ENCODE measurements around the gene GPR17.

The GPR17 gene

GRCh38 chr2:127635380-127636237 lies 10.3 kb upstream of the GPR17 start:
- Histone ChIP-seq H3K9me3 (ENCODE audit: low read length) (no peaks in the 10 kb centered on the region), H3K36me3 (ENCODE audit: insufficient read depth, low read length) (no peaks in the 10 kb centered on the region), H3K4me3 (ENCODE audit: low read length) (no peak overlapping the region), H3K4me1 (ENCODE audit: insufficient read depth, low read length) (peaks cover 12% of the 10 kb centered on the region), H3K27me3 (ENCODE audit: insufficient read depth, low read length) (no peaks in the 10 kb centered on the region), H2AFZ (ENCODE audit: low read depth, low read length) (no peak overlapping the region)

GRCh38 chr2:127636248-127637235 lies 9.4 kb upstream of the GPR17 start:
- Histone ChIP-seq H3K9me3 (ENCODE audit: low read length) (no peaks in the 10 kb centered on the region), H3K36me3 (ENCODE audit: insufficient read depth, low read length) (no peaks in the 10 kb centered on the region), H3K27me3 (ENCODE audit: insufficient read depth, low read length) (no peaks in the 10 kb centered on the region), H2AFZ (ENCODE audit: low read depth, low read length) (no peak overlapping the region), H3K4me1 (ENCODE audit: insufficient read depth, low read length) (peaks cover 12% of the 10 kb centered on the region), H3K4me3 (ENCODE audit: low read length) (no peak overlapping the region)

- H3K36me3 ChIP-seq (ENCODE audit: insufficient read depth, low read length), result no peaks in the 10 kb centered on the region
- H3K27me3 ChIP-seq (ENCODE audit: insufficient read depth, low read length), result no peaks in the 10 kb centered on the region
These were observed 8.7 kb upstream of the GPR17 start for GRCh38 chr2:127637236-127637630.

GRCh38 chr2:127637725-127638252 lies 8.2 kb upstream of the GPR17 start:
- Histone ChIP-seq H3K27me3 (ENCODE audit: insufficient read depth, low read length) (no peaks in the 10 kb centered on the region), H3K4me3 (ENCODE audit: low read length) (no peak overlapping the region), H3K4me1 (ENCODE audit: insufficient read depth, low read length) (peaks cover 12% of the 10 kb centered on the region), H2AFZ (ENCODE audit: low read depth, low read length) (no peak overlapping the region), H3K9me3 (ENCODE audit: low read length) (no peaks in the 10 kb centered on the region), H3K36me3 (ENCODE audit: insufficient read depth, low read length) (no peaks in the 10 kb centered on the region)

More at GRCh38 chr2:127637236-127637630, 8.7 kb upstream of the GPR17 start:
- no peaks in the 10 kb centered on the region for H3K9me3 ChIP-seq (ENCODE audit: low read length)
- peaks cover 12% of the 10 kb centered on the region for H3K4me1 ChIP-seq (ENCODE audit: insufficient read depth, low read length)
- H3K4me3 ChIP-seq (ENCODE audit: low read length), result no peak overlapping the region
- H2AFZ ChIP-seq (ENCODE audit: low read depth, low read length), result no peak overlapping the region

- H3K36me3 ChIP-seq (ENCODE audit: insufficient read depth, low read length), result no peaks in the 10 kb centered on the region
- no peak overlapping the region for H3K4me3 ChIP-seq (ENCODE audit: low read length)
- H3K27me3 ChIP-seq (ENCODE audit: insufficient read depth, low read length), result no peaks in the 10 kb centered on the region
- no peaks in the 10 kb centered on the region for H3K9me3 ChIP-seq (ENCODE audit: low read length)
- H2AFZ ChIP-seq (ENCODE audit: low read depth, low read length), result no peak overlapping the region
- peaks cover 18% of the 10 kb centered on the region for H3K4me1 ChIP-seq (ENCODE audit: insufficient read depth, low read length)
These were observed 7.4 kb upstream of the GPR17 start for GRCh38 chr2:127638361-127639110.

- Histone ChIP-seq H3K4me3 (ENCODE audit: low read length) (no peak overlapping the region), H3K9me3 (ENCODE audit: low read length) (no peaks in the 10 kb centered on the region), H2AFZ (ENCODE audit: low read depth, low read length) (no peak overlapping the region), H3K27me3 (ENCODE audit: insufficient read depth, low read length) (no peaks in the 10 kb centered on the region), H3K36me3 (ENCODE audit: insufficient read depth, low read length) (no peaks in the 10 kb centered on the region), H3K4me1 (ENCODE audit: insufficient read depth, low read length) (peaks cover 22% of the 10 kb centered on the region)
These were observed 6.9 kb upstream of the GPR17 start for GRCh38 chr2:127639111-127639474.

- Histone ChIP-seq H3K4me1 (ENCODE audit: insufficient read depth, low read length) (peaks cover 32% of the 10 kb centered on the region), H3K4me3 (ENCODE audit: low read length) (no peak overlapping the region), H2AFZ (ENCODE audit: low read depth, low read length) (no peak overlapping the region), H3K27me3 (ENCODE audit: insufficient read depth, low read length) (no peaks in the 10 kb centered on the region), H3K9me3 (ENCODE audit: low read length) (no peaks in the 10 kb centered on the region), H3K36me3 (ENCODE audit: insufficient read depth, low read length) (no peaks in the 10 kb centered on the region)
These were observed 5.6 kb upstream of the GPR17 start for GRCh38 chr2:127640082-127641072.

- Histone ChIP-seq H2AFZ (ENCODE audit: low read depth, low read length) (no peak overlapping the region), H3K36me3 (ENCODE audit: insufficient read depth, low read length) (no peaks in the 10 kb centered on the region), H3K9me3 (ENCODE audit: low read length) (no peaks in the 10 kb centered on the region), H3K27me3 (ENCODE audit: insufficient read depth, low read length) (no peaks in the 10 kb centered on the region), H3K4me1 (ENCODE audit: insufficient read depth, low read length) (peaks cover 40% of the 10 kb centered on the region), H3K4me3 (ENCODE audit: low read length) (no peak overlapping the region)
These were observed 4.8 kb upstream of the GPR17 start for GRCh38 chr2:127641133-127641532.

- Histone ChIP-seq H2AFZ (ENCODE audit: low read depth, low read length) (no peak overlapping the region), H3K36me3 (ENCODE audit: insufficient read depth, low read length) (no peaks in the 10 kb centered on the region), H3K4me3 (ENCODE audit: low read length) (no peak overlapping the region), H3K4me1 (ENCODE audit: insufficient read depth, low read length) (peaks cover 47% of the 10 kb centered on the region), H3K9me3 (ENCODE audit: low read length) (no peaks in the 10 kb centered on the region), H3K27me3 (ENCODE audit: insufficient read depth, low read length) (no peaks in the 10 kb centered on the region)
These were observed 4.0 kb upstream of the GPR17 start for GRCh38 chr2:127641846-127642507.

- Histone ChIP-seq H3K9me3 (ENCODE audit: low read length) (no peaks in the 10 kb centered on the region), H3K4me1 (ENCODE audit: insufficient read depth, low read length) (peaks cover 38% of the 10 kb centered on the region), H3K4me3 (ENCODE audit: low read length) (no peak overlapping the region), H3K27me3 (ENCODE audit: insufficient read depth, low read length) (no peaks in the 10 kb centered on the region), H2AFZ (ENCODE audit: low read depth, low read length) (no peak overlapping the region), H3K36me3 (ENCODE audit: insufficient read depth, low read length) (no peaks in the 10 kb centered on the region)
These were observed 3.1 kb upstream of the GPR17 start for GRCh38 chr2:127642706-127643438.

All from neuron (in vitro differentiated cells).